A673 (cell line): ENCODE measurements around the gene EEF1G.

Source experiments
- CTCF ChIP-seq: fragments of 300-800, 200-600 bp; sonication (generic); conservative IDR thresholded peaks from 2 replicates; pipeline ENCODE4 v1.5.1; 2017; ENCODE audit warnings: low read depth, mild to moderate bottlenecking, antibody characterized with exemption, low read length, moderate library complexity, mixed read lengths
- EZH2 ChIP-seq: fragments of 200-600 bp; sonication (generic); IDR thresholded peaks from 2 replicates; pipeline ENCODE4 v1.6.1; 2017; ENCODE audit warnings: borderline replicate concordance, low read depth, mild to moderate bottlenecking, mixed read lengths, antibody characterized with exemption, low read length; ENCODE audit not compliant: poor library complexity, severe bottlenecking

GRCh38 chr11:62573006-62573591 lies 592 bp downstream of the EEF1G start:
- no peak for TF ChIP-seq CTCF
- no peak for TF ChIP-seq EZH2
